22Rv1 (cell line): ENCODE data around the gene NPAS2.

Experiments
- ZFX ChIP-seq: fragments of 450-650 bp; IDR thresholded peaks from 2 replicates; pipeline ENCODE4 v1.6.1; 2017; ENCODE audit warnings: antibody characterized with exemption, borderline replicate concordance
- TF ChIP-seq, protein P1 (sequence below): fragments of 450-650 bp; IDR thresholded peaks from 2 replicates; pipeline ENCODE4 v1.5.1; 2017; ENCODE audit warnings: mild to moderate bottlenecking

DNA sequence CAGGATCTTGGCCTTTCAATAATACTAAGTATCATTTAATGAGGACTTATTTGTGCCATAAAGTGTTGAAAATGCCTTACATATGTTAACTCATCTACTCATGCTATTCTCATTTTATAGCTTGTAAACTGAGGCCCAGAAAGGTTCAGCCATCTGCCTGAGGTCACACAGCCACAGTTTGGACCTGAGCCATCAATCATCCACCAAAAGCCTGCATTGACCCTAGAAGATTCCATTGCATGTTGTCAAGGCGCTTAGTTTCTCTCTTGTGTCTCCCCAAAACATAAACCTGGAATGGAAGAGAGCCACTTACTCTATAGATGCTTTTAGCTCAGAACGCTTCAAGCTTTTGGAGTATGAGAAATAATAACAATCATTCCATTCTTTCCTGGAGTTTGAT lies 26.8 kb downstream of the NPAS2 start:
- TF ChIP-seq, protein P1, sequence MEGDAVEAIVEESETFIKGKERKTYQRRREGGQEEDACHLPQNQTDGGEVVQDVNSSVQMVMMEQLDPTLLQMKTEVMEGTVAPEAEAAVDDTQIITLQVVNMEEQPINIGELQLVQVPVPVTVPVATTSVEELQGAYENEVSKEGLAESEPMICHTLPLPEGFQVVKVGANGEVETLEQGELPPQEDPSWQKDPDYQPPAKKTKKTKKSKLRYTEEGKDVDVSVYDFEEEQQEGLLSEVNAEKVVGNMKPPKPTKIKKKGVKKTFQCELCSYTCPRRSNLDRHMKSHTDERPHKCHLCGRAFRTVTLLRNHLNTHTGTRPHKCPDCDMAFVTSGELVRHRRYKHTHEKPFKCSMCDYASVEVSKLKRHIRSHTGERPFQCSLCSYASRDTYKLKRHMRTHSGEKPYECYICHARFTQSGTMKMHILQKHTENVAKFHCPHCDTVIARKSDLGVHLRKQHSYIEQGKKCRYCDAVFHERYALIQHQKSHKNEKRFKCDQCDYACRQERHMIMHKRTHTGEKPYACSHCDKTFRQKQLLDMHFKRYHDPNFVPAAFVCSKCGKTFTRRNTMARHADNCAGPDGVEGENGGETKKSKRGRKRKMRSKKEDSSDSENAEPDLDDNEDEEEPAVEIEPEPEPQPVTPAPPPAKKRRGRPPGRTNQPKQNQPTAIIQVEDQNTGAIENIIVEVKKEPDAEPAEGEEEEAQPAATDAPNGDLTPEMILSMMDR = no peak
- TF ChIP-seq ZFX = no peak
